Skeletal muscle cell (primary cell): ENCODE measurements around the gene PIGQ.

Experiments
- DNase-seq: peaks from one replicate; pipeline ENCODE4 v3.0.0-alpha.2; 2010; ENCODE audit warnings: low read depth
- H3K4me3 ChIP-seq: 2 replicates; pipeline ENCODE4 v1.5.1; 2011; ENCODE audit warnings: low read depth, mild to moderate bottlenecking, control low read depth, low read length, moderate library complexity

Gene PIGQ

DNA sequence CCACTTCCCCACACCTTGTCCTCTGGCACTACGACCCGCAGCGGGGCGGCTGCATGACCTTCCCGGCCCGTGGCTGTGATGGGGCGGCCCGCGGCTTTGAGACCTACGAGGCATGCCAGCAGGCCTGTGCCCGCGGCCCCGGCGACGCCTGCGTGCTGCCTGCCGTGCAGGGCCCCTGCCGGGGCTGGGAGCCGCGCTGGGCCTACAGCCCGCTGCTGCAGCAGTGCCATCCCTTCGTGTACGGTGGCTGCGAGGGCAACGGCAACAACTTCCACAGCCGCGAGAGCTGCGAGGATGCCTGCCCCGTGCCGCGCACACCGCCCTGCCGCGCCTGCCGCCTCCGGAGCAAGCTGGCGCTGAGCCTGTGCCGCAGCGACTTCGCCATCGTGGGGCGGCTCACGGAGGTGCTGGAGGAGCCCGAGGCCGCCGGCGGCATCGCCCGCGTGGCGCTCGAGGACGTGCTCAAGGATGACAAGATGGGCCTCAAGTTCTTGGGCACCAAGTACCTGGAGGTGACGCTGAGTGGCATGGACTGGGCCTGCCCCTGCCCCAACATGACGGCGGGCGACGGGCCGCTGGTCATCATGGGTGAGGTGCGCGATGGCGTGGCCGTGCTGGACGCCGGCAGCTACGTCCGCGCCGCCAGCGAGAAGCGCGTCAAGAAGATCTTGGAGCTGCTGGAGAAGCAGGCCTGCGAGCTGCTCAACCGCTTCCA is 63.7 kb downstream of the PIGQ start:
- no peak for DNase-seq
- H3K4me3 ChIP-seq = no peak overlapping the region
